GM21619 (cell line): ENCODE measurements around the gene CLEC5A.
"Not testable (repeated sequence)": the region's sequence is repeated elsewhere in the genome, so short reads cannot be mapped to it uniquely, and the experiment has no call there.

Experiments
- ATAC-seq: cut with Tn5 transposase; IDR thresholded peaks from one replicate; pipeline ENCODE4 v1.9.1; 2021; ENCODE audit not compliant: unreplicated experiment

CLEC5A gene

GRCh38 chr7:141949451-141949850 lies 2.7 kb upstream of the CLEC5A start:
- no peak for ATAC-seq

DNA sequence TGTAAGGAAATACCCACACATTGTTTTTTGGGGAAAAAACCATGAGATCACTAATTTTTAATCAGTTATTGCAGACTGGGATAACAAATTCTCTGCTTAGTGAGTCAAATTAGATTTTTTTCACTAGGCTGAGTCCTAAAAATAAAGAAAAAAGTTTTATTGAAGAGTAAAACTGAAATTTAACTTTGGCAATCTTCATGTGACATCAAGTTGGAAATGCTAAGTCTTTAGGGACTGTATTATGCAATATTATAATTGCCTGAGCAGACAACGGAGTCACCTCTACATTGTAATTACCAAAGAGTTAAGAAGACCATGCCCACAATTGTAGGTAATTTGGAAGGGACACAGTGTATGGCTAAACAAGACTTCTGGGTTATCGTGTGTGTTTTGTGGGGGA lies 2.2 kb upstream of the CLEC5A start:
- ATAC-seq: no peak

DNA sequence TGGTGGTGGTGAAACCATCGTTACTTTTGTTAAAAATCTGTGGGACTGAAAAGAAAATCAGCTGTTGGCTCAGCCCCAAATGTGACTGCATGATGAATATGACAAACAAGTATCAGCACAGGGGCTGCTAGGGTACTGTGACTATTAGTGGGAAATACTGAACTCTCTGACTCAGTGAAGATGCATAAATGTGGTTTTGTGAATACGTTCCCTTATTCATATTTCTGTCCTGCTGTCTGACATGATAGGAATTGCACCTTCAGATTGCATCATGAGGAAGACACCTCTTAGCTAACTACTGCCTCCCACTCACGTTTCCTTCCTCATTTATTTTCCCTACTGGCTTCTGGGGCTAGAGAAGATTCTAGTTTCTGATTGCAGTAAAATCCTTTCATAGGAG lies 1.4 kb downstream of the CLEC5A start:
- ATAC-seq: no peak

DNA sequence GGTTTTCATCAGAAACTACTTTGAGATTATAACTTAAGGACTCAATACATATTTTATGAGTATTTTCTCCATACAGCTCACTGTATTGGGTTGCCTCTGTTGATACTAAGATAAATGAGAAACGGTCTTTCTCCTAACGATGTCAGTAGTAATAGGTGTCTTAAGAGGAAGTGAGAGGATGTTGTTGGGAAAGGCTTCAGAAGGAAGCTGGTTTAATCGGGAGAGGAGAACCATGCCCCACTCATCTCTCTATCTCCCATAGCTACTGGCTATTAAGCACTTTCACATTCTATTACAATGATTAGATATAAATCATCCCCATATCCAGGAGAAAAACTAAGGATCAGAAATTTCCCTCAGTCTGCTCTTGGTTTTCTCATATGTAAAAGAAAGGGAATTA lies 2.0 kb downstream of the CLEC5A start:
- no peak for ATAC-seq

DNA sequence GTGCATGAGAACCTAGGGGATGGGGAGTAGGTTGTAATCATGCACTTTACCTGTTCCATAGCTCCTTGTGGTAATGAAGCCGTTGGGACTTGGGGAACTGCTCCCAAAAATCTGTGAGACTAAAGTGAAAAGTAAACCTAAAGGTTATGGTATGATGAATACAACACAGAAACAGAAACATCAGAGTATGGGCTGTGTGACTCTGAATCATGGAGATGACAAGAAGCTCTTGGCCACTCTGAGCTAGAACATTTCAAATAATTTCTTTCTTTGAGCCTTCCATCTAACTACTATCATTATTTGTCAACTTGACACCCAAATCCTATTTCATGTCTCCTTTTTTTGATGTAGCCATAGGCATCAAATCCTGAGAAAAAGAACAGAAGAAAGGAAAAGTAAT lies 2.9 kb downstream of the CLEC5A start:
- ATAC-seq: no peak

- ATAC-seq: no peak
These were observed 5.7 kb downstream of the CLEC5A start for GRCh38 chr7:141941075-141941474.

DNA sequence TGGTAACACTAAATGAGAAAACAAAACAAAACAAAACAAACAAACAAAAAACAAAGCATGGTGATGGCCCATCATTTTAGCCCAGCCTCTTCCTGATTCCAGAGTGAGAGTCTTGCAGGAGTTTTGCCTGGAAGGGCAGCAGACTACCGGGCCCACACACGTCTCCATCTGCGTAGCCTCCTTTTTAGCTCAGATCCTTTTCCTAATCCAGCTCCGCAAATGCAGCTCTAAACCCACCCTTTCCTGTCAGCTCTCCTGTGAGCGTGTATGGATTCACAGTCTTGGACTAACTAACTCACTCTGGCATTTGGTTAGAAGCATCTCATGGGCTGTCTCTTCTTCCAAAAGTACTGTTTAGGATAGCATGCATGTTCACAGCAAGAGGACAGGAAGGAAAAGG lies 16.6 kb downstream of the CLEC5A start:
- ATAC-seq: no peak

DNA sequence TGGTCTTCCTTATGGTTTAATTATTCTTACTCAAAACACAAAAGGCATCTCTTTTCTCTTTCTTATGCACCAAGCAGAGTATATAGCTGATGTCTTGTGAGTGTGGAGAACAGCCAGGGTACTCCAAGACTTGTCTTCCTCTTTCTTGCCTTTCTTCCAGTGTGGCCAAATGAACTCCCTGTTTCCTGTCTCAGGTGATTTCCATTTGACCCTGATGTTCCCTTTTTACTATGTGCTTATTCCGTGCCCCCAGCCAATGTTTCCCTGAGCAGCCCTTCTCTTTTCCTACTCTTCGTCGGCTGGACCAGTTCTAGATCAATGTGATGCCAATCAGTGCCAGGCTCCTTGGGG lies 18.0 kb downstream of the CLEC5A start:
- ATAC-seq: no peak

- no peak for ATAC-seq
These were observed 18.5 kb downstream of the CLEC5A start for GRCh38 chr7:141928146-141928844.

- ATAC-seq: no peak
These were observed 26.5 kb downstream of the CLEC5A start for GRCh38 chr7:141920281-141920680.

GRCh38 chr7:141916099-141916498 lies 30.7 kb downstream of the CLEC5A start, which contains the start of gene OR9A4:
Gene OR9A4 (plus strand): TSS chr7:141916399. CDS start chr7:141918876, 2,477 bp downstream.
- ATAC-seq: peak; percentile 5

- peak; percentile 50 for ATAC-seq
These were observed 31.2 kb downstream of the CLEC5A start for GRCh38 chr7:141915565-141915964.

- ATAC-seq: no peak
These were observed 35.4 kb downstream of the CLEC5A start for GRCh38 chr7:141911391-141911790.

GRCh38 chr7:141906285-141906684 lies 40.5 kb downstream of the CLEC5A start:
- ATAC-seq: no peak

- not testable (repeated sequence) for ATAC-seq
These were observed 47.4 kb downstream of the CLEC5A start for GRCh38 chr7:141899366-141899765.

GRCh38 chr7:141891336-141891735 lies 55.4 kb downstream of the CLEC5A start:
- no peak for ATAC-seq

- no peak for ATAC-seq
These were observed 57.5 kb downstream of the CLEC5A start for GRCh38 chr7:141889321-141889720.

DNA sequence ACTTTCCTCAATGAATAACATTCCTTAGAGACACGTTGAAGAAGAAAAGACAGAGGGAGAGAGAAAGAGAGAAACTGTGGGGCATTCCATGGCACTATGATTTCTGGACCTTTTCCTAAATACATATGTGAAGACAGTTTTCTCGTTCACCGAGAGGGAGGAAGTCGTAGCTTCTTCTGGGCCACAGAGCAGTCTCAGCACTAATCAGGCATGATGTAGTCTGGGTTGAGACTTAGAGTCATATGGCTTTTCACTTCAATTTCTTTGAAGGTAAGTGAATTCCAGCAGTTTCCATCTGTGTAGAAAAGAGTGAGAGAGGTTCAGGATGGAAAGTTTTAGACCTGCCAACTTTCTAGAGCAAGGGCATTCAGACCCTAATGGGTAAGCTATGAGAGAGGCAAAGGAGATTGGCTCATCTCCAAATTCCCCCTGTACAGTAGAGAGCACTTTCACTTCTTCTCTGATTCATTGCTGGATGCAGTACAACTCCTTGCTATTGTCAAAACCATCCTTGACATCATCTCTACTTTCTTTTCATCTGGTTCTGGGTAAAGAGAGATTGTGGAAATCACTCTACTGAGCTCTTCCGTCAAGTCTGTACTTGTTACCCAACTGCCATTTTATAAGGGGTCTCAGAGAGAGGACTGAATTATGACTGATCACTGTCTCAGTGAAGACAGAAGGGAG lies 62.1 kb downstream of the CLEC5A start:
- peak; percentile 83 for ATAC-seq

- ATAC-seq: no peak
These were observed 65.8 kb downstream of the CLEC5A start for GRCh38 chr7:141880960-141881359.

DNA sequence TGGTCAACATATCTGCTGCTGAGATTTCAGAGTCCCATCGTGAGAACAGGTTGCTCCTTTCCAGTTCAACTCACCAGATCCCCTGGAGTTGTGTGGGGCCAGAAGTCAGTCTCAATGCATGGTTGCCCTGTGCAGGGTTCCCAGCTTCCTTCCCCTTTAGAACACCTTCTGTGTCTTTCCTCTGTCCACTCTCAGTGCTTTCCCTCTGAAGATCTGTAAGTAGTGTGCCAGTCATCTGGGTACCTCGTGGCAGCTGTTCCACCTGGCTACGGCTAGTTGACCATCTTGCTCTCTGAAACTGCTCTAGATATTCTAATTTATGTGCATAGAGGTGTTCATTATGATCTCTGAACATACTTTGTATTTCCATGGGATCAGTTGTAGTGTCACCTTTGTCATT lies 69.4 kb downstream of the CLEC5A start:
- no peak for ATAC-seq
